Hepatocyte (in vitro differentiated cells): ENCODE data around the gene PRDM9.
"Not testable (repeated sequence)": the region's sequence is repeated elsewhere in the genome, so short reads cannot be mapped to it uniquely, and the experiment has no call there.

Experiments used
- CTCF ChIP-seq: fragments of 200-600 bp; sonication (generic); IDR thresholded peaks from 2 replicates; pipeline ENCODE4 v1.5.1; 2016; ENCODE audit warnings: antibody characterized with exemption, mild to moderate bottlenecking; ENCODE audit not compliant: poor library complexity
- EZH2 ChIP-seq: fragments of 200-600 bp; sonication (generic); IDR thresholded peaks from 2 replicates; pipeline ENCODE4 v1.6.1; 2016; ENCODE audit warnings: antibody characterized with exemption, mild to moderate bottlenecking, borderline replicate concordance
- EZH2phosphoT487 ChIP-seq: fragments of 200-600 bp; sonication (generic); IDR thresholded peaks from one replicate; pipeline ENCODE4 v1.6.1; 2018; ENCODE audit warnings: antibody characterized with exemption, mild to moderate bottlenecking, low read depth, moderate library complexity; ENCODE audit not compliant: unreplicated experiment, severe bottlenecking

DNA sequence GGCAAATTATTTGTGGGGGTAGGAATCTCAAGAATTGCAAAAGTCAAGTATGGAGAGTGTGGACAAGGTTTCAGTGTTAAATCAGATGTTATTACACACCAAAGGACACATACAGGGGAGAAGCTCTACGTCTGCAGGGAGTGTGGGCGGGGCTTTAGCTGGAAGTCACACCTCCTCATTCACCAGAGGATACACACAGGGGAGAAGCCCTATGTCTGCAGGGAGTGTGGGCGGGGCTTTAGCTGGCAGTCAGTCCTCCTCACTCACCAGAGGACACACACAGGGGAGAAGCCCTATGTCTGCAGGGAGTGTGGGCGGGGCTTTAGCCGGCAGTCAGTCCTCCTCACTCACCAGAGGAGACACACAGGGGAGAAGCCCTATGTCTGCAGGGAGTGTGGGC is 19.2 kb downstream of the PRDM9 start:
- TF ChIP-seq CTCF, EZH2phosphoT487, EZH2: not testable (repeated sequence)
